Measurements from ENCODE around the gene CHPF2.

- TF ChIP-seq CTCF (tag by site-specific recombination; IDR thresholded peaks at IDR 0.05) (no peak), GLI4 (tag by site-specific recombination; IDR thresholded peaks at IDR 0.05) (no peak), ZNF362 (tag by site-specific recombination; IDR thresholded peaks at IDR 0.05) (no peak), ZNF138 (tag by site-specific recombination; IDR thresholded peaks at IDR 0.05; ENCODE audit: borderline replicate concordance) (no peak)
These were observed 30.9 kb upstream of the CHPF2 start for GRCh38 chr7:151201344-151201743.
